ENCODE results near the gene RPLP2.

The RPLP2 gene

GRCh38 chr11:797296-798092 lies 12.3 kb upstream of the RPLP2 start:
- peak overlapping the region; percentile 79 for H3K4me3 ChIP-seq (replicated peaks; ENCODE audit: low read depth, low read length)
- no peak for DNase-seq (ENCODE audit: extremely low read depth, low read depth)
- no peak for TF ChIP-seq CTCF (IDR thresholded peaks at IDR 0.05; ENCODE audit: low read depth, low read length, missing control alignments)

DNA sequence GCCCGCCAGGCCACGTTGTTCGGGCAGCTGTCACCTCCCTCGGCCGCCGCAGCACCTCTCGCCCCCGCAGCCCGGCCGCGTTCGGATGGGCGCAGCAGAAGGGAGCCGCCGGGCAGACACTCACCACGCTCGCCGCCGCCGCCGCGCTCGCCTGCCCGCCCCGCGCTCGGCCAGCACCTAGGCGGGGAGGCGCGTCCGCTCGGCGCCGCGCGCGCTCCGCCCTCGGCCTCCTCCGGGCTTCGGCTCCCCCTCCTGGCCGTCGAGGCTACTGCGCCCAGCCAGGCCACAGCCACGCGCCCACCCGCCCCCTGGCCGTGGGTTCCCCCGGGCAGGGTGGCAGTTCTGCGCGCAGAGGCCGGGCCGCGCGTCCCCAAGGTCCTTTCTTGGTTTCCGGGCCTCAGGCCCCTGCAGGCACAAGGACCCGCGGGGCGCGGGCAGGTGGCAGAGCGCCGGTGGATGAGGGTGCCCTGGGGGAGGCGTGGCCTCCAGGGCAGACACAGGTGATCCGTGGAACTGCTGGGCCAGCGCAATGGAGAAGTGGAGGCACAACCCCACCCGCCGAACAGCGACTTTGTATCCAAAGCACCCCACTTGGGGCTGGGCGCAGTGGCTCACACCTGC lies 11.6 kb upstream of the RPLP2 start, which contains the start of gene SLC25A22:
Gene SLC25A22, minus strand, starts transcription at position 189 of the 621 bp plus-strand sequence. CDS start 3,275 bp downstream, outside the sequence.
- DNase-seq (ENCODE audit: extremely low read depth, low read depth): no peak
- H3K4me3 ChIP-seq (replicated peaks; ENCODE audit: low read depth, low read length): peak within 1 kb of the TSS; percentile 79

DNA sequence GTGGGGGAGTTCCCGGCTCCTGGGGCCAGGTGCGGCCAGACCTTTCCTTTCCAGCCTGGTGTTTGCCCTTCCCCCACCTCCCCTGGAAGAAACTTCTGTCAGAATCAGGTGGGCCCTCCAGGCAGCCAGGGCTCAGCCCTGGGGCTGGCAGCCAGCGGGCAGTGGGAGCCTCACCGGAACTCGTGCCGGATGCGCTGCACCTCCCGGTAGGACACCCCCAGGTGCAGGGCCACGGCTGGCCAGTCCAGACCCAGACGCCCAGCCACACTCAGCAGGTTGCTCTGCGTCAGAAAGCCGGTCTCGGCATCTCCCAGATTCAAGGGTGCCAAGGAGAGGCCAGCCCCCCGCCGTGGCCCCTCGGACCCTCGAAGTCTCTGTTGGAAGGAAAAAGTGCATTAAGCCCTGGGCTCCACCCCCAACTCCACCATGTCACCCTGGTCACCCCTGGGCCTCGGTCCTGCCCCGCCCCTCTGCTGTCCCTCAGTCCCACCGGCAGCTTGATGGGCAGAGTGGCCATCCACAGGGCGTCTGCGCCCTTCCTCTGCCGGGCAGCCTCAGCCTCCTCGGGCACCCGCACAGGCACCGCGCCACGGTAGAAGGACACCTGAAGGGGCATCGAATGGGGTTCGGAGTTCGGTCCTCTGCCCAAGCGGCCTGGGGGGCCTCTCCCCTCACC lies 10.0 kb upstream of the RPLP2 start:
- no peak for TF ChIP-seq CTCF (IDR thresholded peaks at IDR 0.05; ENCODE audit: low read depth, low read length, missing control alignments)
- H3K4me3 ChIP-seq (replicated peaks; ENCODE audit: low read depth, low read length): no peak overlapping the region
- DNase-seq (ENCODE audit: extremely low read depth, low read depth): no peak

More for the DNA sequence above, 11.6 kb upstream of the RPLP2 start, which contains the start of gene SLC25A22:
- TF ChIP-seq CTCF (IDR thresholded peaks at IDR 0.05; ENCODE audit: low read depth, low read length, missing control alignments): peak; percentile 51

- DNase-seq (ENCODE audit: extremely low read depth, low read depth): no peak
- no peak for TF ChIP-seq CTCF (IDR thresholded peaks at IDR 0.05; ENCODE audit: low read depth, low read length, missing control alignments)
Observed at GRCh38 chr11:800473-800872, 9.3 kb upstream of the RPLP2 start.

GRCh38 chr11:801097-801780 lies 8.5 kb upstream of the RPLP2 start:
- DNase-seq (ENCODE audit: extremely low read depth, low read depth): no peak
- TF ChIP-seq CTCF (IDR thresholded peaks at IDR 0.05; ENCODE audit: low read depth, low read length, missing control alignments): no peak

More at GRCh38 chr11:800473-800872, 9.3 kb upstream of the RPLP2 start:
- H3K4me3 ChIP-seq (replicated peaks; ENCODE audit: low read depth, low read length): no peak overlapping the region

DNA sequence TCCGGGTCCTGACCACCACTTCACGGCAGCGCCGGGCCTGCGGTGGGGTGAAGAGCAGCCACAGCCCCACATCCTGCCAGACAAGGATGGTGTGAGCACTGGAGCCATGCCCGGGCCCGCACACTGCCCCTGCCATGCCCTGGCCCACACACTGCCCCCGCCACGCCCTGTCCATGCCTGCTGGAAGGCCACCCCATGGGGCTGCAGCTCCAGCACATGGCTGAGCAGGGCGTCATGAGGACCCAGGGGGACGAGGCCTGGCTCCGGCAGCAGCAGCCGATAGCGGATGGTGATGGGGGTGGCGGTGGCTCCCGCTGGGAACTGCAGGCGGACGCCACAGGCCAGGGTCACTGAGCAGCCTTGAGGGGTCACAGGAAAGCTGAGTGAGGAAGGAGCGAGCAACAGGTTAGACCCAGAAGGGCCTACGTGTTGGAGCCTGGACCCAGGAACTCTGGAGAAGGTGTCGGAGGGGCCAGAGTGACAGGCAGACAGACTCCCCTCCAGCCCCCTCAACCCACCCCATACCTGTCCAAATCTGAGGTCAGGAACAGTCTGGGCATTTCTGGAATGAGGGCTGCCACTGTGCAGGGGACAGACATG lies 7.6 kb upstream of the RPLP2 start:
- TF ChIP-seq CTCF (IDR thresholded peaks at IDR 0.05; ENCODE audit: low read depth, low read length, missing control alignments): no peak
- no peak for DNase-seq (ENCODE audit: extremely low read depth, low read depth)
- no peak overlapping the region for H3K4me3 ChIP-seq (replicated peaks; ENCODE audit: low read depth, low read length)

More at GRCh38 chr11:801097-801780, 8.5 kb upstream of the RPLP2 start:
- H3K4me3 ChIP-seq (replicated peaks; ENCODE audit: low read depth, low read length): no peak overlapping the region
